ENCODE measurements around the gene SMAP1.

Gene SMAP1

GRCh38 chr6:70651326-70651905 is 16.3 kb upstream of the SMAP1 start:
- Histone ChIP-seq H3K4me3 (ENCODE audit: severe bottlenecking) (no peak overlapping the region), H3K27ac (ENCODE audit: poor library complexity, severe bottlenecking) (no peak overlapping the region), H3K9me3 (ENCODE audit: severe bottlenecking) (no peaks in the 10 kb centered on the region), H3K4me1 (ENCODE audit: insufficient read depth, poor library complexity, severe bottlenecking) (no peaks in the 10 kb centered on the region), H3K36me3 (ENCODE audit: low read depth) (no peaks in the 10 kb centered on the region), H3K27me3 (ENCODE audit: insufficient read depth, poor library complexity, severe bottlenecking) (no peaks in the 10 kb centered on the region)
- no peak for DNase-seq (ENCODE audit: low spot score)
- TF ChIP-seq, protein P1, sequence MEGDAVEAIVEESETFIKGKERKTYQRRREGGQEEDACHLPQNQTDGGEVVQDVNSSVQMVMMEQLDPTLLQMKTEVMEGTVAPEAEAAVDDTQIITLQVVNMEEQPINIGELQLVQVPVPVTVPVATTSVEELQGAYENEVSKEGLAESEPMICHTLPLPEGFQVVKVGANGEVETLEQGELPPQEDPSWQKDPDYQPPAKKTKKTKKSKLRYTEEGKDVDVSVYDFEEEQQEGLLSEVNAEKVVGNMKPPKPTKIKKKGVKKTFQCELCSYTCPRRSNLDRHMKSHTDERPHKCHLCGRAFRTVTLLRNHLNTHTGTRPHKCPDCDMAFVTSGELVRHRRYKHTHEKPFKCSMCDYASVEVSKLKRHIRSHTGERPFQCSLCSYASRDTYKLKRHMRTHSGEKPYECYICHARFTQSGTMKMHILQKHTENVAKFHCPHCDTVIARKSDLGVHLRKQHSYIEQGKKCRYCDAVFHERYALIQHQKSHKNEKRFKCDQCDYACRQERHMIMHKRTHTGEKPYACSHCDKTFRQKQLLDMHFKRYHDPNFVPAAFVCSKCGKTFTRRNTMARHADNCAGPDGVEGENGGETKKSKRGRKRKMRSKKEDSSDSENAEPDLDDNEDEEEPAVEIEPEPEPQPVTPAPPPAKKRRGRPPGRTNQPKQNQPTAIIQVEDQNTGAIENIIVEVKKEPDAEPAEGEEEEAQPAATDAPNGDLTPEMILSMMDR (IDR thresholded peaks at IDR 0.05; ENCODE audit: poor library complexity, severe bottlenecking) = no peak
- no peak for ATAC-seq (ENCODE audit: low read depth)

DNA sequence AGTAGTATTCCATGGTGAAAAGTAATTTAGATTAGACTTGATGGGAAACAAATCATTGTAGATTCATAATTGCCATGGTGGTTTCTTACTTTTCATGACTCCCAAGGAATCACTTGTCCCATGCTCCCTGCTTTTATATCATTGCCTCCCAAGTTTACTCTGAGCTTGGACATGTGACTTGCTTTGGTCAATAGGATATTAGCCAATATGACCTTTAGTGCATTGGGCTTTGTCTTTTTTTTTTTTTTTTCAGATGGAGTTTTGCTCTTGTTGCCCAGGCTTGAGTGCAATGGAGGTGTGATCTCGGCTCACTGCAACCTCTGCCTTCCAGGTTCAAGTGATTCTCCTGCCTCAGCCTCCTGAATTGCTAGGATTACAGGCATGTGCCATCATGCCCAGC is 15.5 kb upstream of the SMAP1 start:
- Histone ChIP-seq H3K4me1 (ENCODE audit: insufficient read depth, poor library complexity, severe bottlenecking) (no peaks in the 10 kb centered on the region), H3K27ac (ENCODE audit: poor library complexity, severe bottlenecking) (no peak overlapping the region), H3K4me3 (ENCODE audit: severe bottlenecking) (no peak overlapping the region), H3K36me3 (ENCODE audit: low read depth) (no peaks in the 10 kb centered on the region), H3K9me3 (ENCODE audit: severe bottlenecking) (no peaks in the 10 kb centered on the region), H3K27me3 (ENCODE audit: insufficient read depth, poor library complexity, severe bottlenecking) (no peaks in the 10 kb centered on the region)
- no peak for ATAC-seq (ENCODE audit: low read depth)
- no peak for DNase-seq (ENCODE audit: low spot score)
- TF ChIP-seq, protein P1 (IDR thresholded peaks at IDR 0.05; ENCODE audit: poor library complexity, severe bottlenecking) = no peak

DNA sequence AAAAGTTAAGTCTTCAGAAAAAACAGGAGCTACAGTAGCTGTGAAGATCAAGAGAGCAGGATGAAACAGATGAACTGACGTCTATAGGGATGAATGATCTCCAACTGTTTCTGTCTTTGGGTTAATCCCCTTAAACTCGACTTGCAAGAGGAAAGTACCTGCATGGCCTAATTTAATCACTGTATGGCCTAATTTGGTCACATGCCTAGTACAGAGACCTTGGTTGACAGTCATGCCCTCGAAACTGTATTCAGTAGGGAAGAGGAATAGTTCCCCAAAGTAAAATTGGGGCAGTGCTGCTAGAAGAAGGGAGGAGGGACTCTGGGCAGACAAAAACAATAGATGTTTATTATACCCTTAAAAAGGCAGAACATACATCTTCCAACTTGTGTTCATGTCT is 10.0 kb upstream of the SMAP1 start:
- Histone ChIP-seq H3K9me3 (ENCODE audit: severe bottlenecking) (no peaks in the 10 kb centered on the region), H3K27me3 (ENCODE audit: insufficient read depth, poor library complexity, severe bottlenecking) (no peaks in the 10 kb centered on the region), H3K4me1 (ENCODE audit: insufficient read depth, poor library complexity, severe bottlenecking) (no peaks in the 10 kb centered on the region), H3K27ac (ENCODE audit: poor library complexity, severe bottlenecking) (no peak overlapping the region), H3K36me3 (ENCODE audit: low read depth) (no peaks in the 10 kb centered on the region), H3K4me3 (ENCODE audit: severe bottlenecking) (no peak overlapping the region)
- TF ChIP-seq, protein P1 (IDR thresholded peaks at IDR 0.05; ENCODE audit: poor library complexity, severe bottlenecking) = no peak
- no peak for DNase-seq (ENCODE audit: low spot score)
- ATAC-seq (ENCODE audit: low read depth) = no peak

DNA sequence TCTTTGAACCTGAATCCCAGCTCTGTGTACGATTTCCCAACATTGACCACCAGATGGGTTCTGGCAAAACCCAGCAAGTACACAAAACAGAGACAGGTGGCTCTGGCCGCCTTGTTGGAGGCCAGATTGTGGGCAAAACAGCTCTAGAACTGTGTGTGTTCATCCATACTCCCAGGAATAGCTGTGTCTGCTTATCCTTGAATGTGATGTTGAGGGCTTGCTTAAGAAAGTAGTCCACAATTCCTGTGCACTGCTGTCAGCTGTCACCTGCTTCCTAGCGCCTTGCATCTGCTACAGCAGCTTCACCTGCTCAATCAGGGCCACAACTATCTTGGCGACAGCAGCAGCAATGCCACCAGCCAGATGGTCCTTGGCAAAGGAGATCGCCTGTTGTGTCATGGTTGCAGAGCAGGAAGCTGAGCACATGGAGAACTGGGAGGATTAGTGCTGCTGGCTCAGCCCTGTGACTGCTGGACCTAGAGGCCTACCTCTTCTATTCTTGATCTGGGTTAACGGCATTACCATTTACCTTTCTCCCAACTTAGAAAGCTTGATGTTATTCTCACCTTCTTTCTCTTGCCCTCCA is 3.7 kb upstream of the SMAP1 start:
- no peak overlapping the region for H3K27ac ChIP-seq (ENCODE audit: poor library complexity, severe bottlenecking)
- ATAC-seq (ENCODE audit: low read depth) (no peak), DNase-seq (ENCODE audit: low spot score) (no peak)
- no peak overlapping the region for H3K4me3 ChIP-seq (ENCODE audit: severe bottlenecking)
- H3K36me3 ChIP-seq (ENCODE audit: low read depth) = no peaks in the 10 kb centered on the region
- TF ChIP-seq, protein P1 (IDR thresholded peaks at IDR 0.05; ENCODE audit: poor library complexity, severe bottlenecking) = no peak
- H3K4me1 ChIP-seq (ENCODE audit: insufficient read depth, poor library complexity, severe bottlenecking) = peaks cover 4% of the 10 kb centered on the region
- H3K27me3 ChIP-seq (ENCODE audit: insufficient read depth, poor library complexity, severe bottlenecking) = no peaks in the 10 kb centered on the region
- H3K9me3 ChIP-seq (ENCODE audit: severe bottlenecking) = no peaks in the 10 kb centered on the region

- Histone ChIP-seq H3K27me3 (ENCODE audit: insufficient read depth, poor library complexity, severe bottlenecking) (no peaks in the 10 kb centered on the region), H3K4me3 (ENCODE audit: severe bottlenecking) (no peak overlapping the region), H3K9me3 (ENCODE audit: severe bottlenecking) (no peaks in the 10 kb centered on the region), H3K36me3 (ENCODE audit: low read depth) (no peaks in the 10 kb centered on the region), H3K4me1 (ENCODE audit: insufficient read depth, poor library complexity, severe bottlenecking) (peaks cover 10% of the 10 kb centered on the region), H3K27ac (ENCODE audit: poor library complexity, severe bottlenecking) (no peak overlapping the region)
- ATAC-seq (ENCODE audit: low read depth) (no peak), DNase-seq (ENCODE audit: low spot score) (no peak)
- TF ChIP-seq, protein P1 (IDR thresholded peaks at IDR 0.05; ENCODE audit: poor library complexity, severe bottlenecking) = no peak
These were observed 977 bp upstream of the SMAP1 start for GRCh38 chr6:70666706-70667105.
